Stimulated activated CD4-positive, alpha-beta T cell treated with anti-CD3 and anti-CD28 coated beads, Interleukin-2, amount 100 ng/mL, for 48 hours (primary cell): ENCODE results near the gene ATG7.

Experiments
- DNase-seq, 2 donors: peaks; one replicate each; pipeline ENCODE4 v3.0.0-alpha.2; 2020

The ATG7 gene

GRCh38 chr3:11543948-11544387 is 271.8 kb downstream of the ATG7 start:
- DNase-seq: no peak

GRCh38 chr3:11544412-11545181 is 272.4 kb downstream of the ATG7 start:
- no peak for DNase-seq

GRCh38 chr3:11545186-11545851 is 273.1 kb downstream of the ATG7 start:
- DNase-seq: no peak

DNA sequence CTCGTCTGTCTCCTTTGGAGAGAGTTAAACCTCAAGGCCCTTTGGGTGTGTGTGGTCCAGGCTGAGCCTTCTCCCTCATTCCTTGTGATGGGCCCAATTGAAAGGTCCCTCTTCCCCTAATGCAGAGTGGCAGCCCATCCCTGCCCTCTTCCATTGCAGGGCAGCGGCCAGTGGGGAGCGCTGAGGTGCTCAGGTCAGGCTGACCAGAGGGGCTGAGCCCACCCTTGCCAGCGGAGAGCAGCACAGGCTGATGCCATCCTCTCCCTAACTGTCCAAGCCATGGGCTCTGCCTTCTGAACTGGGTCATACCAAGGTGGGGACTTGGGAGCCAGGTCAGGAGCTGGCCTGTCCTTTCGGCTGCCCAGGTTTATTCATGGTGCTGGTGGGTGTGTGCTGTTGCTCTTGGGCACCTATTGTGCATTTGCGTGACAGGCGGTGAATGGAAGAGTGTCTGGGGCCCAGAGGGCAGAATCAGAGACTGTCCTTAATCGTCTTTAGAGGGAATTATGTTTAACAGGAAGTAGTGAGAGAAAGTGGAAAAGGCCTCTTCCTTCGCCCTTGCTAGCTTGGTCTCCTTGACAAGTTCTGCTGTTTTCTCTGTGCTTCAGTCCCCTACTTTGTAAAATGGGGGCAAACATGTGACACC is 274.6 kb downstream of the ATG7 start:
- no peak for DNase-seq

- DNase-seq: no peak
These were observed 275.3 kb downstream of the ATG7 start for GRCh38 chr3:11547498-11547897.

DNA sequence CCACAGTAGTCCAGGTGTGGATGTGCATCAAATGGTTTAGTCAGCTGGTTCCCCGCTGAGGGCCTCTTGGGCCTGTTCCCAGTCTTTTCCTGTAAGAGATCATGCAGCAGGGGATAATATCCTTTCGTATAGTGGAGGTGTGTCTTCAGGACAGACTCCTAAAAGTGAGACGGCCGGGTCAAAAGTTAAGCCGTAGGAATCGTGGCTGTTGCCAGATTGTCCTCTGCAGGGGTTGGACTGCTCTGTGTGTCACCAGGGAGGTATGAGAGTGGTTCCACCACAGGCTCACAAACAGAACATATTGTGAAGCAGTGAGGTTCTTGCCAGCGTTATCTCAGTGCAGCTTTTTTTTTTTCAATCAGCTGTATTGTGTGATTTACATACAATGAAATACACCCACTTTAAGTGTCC is 276.5 kb downstream of the ATG7 start:
- no peak for DNase-seq

DNA sequence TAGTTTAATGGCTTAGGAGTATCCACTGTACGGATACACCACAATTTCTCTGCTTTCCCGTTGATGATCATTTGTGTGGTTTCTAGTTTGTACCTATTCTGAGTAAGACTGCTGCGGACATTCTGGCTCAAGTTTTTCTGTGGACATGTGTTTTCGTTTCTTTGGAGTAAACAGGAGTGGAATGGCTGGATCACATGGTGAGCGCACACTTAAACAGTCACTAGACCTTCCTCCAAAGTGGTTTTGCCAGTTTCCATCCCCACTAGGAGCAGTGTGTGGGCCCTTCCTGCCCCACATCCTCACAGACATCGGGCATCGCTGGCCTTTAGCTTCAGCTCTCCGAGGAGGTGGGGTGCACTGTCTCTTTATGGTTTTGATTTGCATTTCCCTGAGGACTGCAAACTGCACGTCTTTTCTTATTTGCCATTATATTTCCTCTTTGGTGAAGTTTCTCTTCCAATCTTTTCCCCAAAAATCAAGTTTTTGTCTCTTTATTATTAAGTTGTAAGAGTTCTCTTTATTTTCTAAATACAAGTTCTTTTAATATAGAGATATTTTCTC is 277.5 kb downstream of the ATG7 start:
- DNase-seq: no peak

- DNase-seq: no peak
These were observed 278.8 kb downstream of the ATG7 start for GRCh38 chr3:11551036-11551435.

DNA sequence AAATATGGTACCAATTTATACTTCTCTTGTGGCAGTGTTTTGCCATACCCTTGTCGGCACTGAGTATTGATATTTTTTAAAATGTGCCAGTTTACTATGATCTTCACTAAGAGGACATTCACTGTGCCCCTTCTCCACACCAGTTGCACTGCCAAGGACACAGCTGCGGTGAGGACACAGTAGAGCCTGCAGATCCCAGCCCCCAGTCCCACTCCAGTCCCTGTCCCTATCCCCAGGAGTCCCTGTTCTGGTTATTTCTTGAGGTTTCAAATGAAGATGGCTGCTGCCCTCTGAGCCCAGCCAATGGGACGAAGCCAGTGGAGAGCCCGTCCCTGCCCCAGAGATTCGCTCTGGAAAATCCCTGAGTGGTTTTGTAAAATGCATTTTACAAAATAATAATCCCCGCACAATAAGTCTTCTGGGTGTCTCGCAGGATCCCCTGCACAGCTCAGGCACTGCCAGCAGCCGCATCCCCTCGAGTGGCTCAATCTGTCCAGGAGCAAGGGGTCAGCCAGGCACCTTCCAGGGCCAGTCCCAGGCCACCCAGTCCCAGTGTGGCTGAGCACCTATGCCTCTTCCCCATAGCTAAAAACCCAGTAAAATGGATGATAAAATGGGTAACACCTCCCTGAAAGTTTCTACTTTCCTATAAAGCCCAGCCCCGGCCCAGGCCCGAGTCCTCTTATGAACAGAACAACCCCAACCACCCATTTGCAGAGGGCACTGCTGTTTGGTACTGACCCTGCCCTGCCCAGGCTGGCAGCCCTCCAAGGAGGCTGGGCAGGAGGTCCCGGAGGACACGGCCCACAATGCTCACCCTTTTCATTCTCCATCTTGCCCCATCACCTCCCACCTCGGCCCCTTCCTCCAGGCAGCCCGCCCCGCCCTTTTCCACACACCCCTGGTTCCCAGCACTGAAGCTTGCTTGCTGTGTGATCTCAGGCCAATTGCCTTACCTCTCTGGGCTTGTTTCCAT is 280.4 kb downstream of the ATG7 start:
- DNase-seq: no peak

DNA sequence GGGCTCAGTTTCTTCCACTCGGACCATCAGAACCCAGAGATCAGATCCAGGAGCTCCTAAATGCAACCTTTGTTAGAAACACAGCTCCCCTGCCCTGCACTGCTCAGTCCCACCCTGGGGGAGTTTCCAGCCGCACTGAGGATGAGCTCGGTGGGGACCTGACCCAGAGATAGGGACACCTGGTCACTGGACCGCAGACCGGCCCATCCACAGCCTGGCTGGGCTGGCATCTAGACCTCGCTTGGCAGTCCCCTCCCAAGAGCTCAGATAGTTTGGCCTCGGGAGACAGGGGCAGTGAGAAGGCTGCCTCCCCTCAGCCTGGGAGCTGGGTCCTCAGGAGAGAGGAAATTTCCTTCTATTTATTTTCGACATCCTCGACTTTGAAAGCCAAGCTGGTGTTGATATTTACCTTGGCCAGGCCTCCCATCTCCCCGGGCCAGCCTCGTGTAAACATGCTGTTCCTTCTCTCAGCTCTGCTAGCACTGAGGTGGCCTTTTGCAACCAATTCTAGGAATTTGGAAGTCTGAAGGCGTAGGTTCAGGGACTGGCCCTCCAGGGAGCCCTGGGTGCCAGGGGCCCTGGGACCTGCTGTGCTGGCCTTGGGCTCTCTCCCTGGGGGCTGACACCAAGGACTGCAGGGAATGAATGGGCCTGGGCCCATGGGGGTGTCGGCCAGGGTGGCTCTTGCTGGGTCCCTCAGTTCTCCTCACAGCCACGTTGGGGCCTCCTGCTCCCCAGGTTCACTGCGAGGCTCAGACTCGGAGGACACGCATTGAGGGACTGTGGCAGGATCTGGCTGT is 281.4 kb downstream of the ATG7 start:
- no peak for DNase-seq

- DNase-seq: no peak
These were observed 282.0 kb downstream of the ATG7 start for GRCh38 chr3:11554236-11554610.

- no peak for DNase-seq
These were observed 282.5 kb downstream of the ATG7 start for GRCh38 chr3:11554666-11555065.

GRCh38 chr3:11555211-11555782 is 283.1 kb downstream of the ATG7 start:
- DNase-seq: no peak

- DNase-seq: no peak
These were observed 283.9 kb downstream of the ATG7 start for GRCh38 chr3:11555881-11556633.

DNA sequence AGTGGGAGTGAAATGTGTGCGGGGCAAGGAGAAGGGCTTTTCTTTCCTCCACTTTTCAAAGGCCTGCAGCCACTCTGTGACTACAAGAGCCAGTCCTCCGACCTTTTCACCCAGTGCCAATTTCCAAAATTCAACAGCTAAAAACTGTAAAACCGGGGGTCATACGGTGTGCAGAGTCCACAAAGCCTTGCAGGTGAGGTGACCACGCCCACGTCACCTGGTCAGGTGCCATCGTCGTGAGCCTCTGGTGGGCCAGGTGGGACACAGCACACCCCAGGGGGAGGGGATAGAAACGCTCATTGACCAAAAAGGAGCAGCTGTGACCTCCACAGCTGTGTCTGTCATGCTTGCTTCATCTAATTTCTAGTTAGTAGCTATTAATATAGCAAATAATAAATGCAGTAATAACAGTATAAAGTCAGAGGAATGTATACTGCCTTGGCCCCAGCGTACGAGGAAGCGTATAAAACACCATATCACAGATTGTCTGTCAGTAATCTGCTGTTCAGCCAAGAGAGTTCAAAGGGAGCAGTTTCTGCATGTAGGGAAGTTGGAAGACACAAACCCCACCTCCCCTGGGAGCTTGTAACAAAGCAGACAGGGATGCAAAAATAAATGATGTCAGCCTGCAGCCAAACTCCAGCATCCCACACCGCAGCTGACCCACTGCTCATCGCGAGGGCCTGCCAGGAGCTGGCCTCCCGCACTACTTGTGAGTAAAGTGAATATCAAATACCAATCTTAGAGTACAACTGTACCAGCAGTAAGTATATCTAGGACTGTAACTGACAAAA is 284.9 kb downstream of the ATG7 start:
- no peak for DNase-seq

DNA sequence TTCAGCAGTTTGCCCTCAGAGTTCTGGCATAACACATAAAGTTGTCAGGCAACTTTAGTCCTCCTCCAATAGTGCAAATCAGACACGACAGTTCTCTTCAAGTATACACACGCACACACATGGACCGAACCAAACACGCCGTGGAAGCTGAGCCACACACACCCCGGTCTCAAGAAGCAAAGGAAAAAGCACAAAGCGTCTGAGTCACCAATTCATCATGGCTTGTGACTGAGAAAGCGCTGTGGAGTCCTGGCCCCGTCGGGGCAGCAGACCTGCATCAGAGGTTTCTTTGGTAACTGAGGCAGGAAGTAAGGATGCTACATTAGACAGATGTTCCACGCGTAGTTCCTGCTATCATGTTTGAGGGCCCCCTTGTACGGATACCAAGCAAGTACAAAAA is 285.8 kb downstream of the ATG7 start:
- DNase-seq: no peak

DNA sequence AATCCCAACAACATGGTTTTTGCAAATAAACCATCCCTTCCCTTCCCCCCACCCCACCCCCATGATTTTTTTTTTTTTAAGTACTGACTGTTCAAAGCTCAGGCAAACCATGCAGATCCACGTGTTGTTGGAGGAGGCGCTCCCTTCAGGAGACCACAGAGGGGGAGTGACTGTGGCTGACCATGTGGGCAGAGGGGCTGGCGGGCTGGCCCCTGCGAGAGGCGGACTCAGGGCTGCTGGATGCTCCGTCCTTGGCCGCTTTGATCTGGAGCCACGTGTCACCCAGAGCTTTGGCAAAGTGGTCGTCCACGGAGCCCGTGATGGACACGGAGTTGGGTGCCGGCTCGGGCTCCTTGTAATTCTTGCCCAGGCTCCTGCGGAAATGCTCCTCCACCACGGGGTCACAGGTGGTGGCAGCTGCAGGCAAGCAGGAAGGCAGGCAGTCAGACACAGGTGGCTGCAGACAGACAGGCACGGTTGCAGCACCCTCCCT is 286.3 kb downstream of the ATG7 start:
- DNase-seq: no peak

DNA sequence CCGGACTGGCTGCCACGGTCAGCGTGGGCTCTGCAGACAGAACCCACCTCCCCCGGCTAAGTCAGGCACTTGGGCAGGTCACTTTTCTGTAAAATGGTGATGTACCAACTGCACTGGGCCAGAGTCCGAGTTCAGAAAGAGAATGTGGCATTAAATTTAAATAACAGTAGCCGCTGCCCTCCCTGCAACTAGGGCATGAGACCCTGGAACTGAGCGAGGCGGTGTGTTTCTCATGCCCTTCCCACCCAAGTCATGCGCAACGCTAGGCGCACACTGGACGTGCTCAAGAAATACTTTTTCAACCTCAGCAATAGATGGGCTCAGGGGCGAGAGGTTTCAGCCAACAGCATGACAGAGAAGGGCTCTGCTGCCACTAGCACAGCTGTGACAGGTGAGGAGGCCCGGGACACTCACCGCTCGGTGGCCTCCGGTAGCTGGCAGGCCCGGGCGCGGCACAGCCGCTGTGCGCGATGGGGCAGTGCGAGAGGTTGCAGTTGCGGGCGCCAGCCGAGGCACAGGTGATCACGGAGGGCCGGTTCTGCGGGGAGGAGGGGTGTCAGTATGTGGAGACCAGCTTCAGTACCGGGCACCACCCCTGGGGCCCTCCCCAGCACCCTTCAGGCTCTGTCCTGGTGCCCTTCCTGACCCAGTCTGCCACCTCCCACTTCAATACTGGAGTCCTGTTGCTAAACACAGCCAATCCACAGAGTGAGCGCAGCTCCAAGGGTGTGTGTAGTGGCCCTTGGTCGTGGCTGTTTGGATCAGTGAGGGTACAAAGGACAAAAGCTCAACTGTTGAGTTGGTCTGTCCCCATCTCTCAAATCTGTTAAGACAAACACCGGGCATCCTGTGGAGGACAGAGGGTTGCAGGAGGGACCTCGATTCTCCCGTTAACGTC is 287.0 kb downstream of the ATG7 start:
- no peak for DNase-seq
